IPS-NIHi11 (cell line): ENCODE measurements around the gene CHIC2.

ENCODE experiments used
- DNase-seq: peaks from one replicate; pipeline ENCODE4 v3.0.0; 2012; ENCODE audit warnings: mixed read lengths, low spot score

CHIC2 gene

GRCh38 chr4:54093324-54094240 is 29.2 kb upstream of the CHIC2 start:
- DNase-seq: no peak

GRCh38 chr4:54092405-54093323 is 28.3 kb upstream of the CHIC2 start:
- DNase-seq: no peak

GRCh38 chr4:54091637-54092404 is 27.4 kb upstream of the CHIC2 start:
- DNase-seq: peak; percentile 53

GRCh38 chr4:54090804-54091623 is 26.6 kb upstream of the CHIC2 start:
- DNase-seq: peak; percentile 71

GRCh38 chr4:54090404-54090803 is 26.0 kb upstream of the CHIC2 start:
- DNase-seq: no peak

- no peak for DNase-seq
Measured at GRCh38 chr4:54089875-54090274, 25.5 kb upstream of the CHIC2 start.

- no peak for DNase-seq
Measured at GRCh38 chr4:54085284-54085683, 20.9 kb upstream of the CHIC2 start.

GRCh38 chr4:54082168-54082567 is 17.8 kb upstream of the CHIC2 start:
- DNase-seq: no peak

- DNase-seq: no peak
Measured at GRCh38 chr4:54077812-54078211, 13.4 kb upstream of the CHIC2 start.

- no peak for DNase-seq
Measured at GRCh38 chr4:54076673-54077072, 12.3 kb upstream of the CHIC2 start.

- DNase-seq: no peak
Measured at GRCh38 chr4:54074381-54074780, 10.0 kb upstream of the CHIC2 start.

GRCh38 chr4:54073271-54073880 is 9.0 kb upstream of the CHIC2 start:
- DNase-seq: no peak

- DNase-seq: no peak
Measured at GRCh38 chr4:54067166-54067565, 2.8 kb upstream of the CHIC2 start.

GRCh38 chr4:54066718-54067129 is 2.3 kb upstream of the CHIC2 start:
- no peak for DNase-seq

GRCh38 chr4:54066088-54066415 is 1.6 kb upstream of the CHIC2 start:
- DNase-seq: no peak

- no peak for DNase-seq
Measured at GRCh38 chr4:54065282-54066087, 1.1 kb upstream of the CHIC2 start.

- DNase-seq: peak; percentile 14
Measured at GRCh38 chr4:54063737-54064316, 578 bp downstream of the CHIC2 start.

GRCh38 chr4:54063229-54063628 is 1.2 kb downstream of the CHIC2 start:
- DNase-seq: no peak

- DNase-seq: no peak
Measured at GRCh38 chr4:54062392-54062791, 2.0 kb downstream of the CHIC2 start.

GRCh38 chr4:54061873-54062272 is 2.5 kb downstream of the CHIC2 start:
- DNase-seq: no peak
